HG03354 (cell line): ENCODE measurements around the gene DIP2A.

Experiments used
- ATAC-seq: cut with Tn5 transposase; IDR thresholded peaks from one replicate; pipeline ENCODE4 v1.9.1; 2021; ENCODE audit warnings: mild to moderate bottlenecking; ENCODE audit not compliant: unreplicated experiment, poor library complexity, severe bottlenecking

The DIP2A gene

GRCh38 chr21:46550116-46550941 is 91.6 kb downstream of the DIP2A start:
- no peak for ATAC-seq

GRCh38 chr21:46551636-46552241 is 93.0 kb downstream of the DIP2A start:
- ATAC-seq = no peak

- no peak for ATAC-seq
These were observed 93.6 kb downstream of the DIP2A start for GRCh38 chr21:46552274-46552673.

- no peak for ATAC-seq
These were observed 94.2 kb downstream of the DIP2A start for GRCh38 chr21:46552865-46553379.

- ATAC-seq = no peak
These were observed 95.3 kb downstream of the DIP2A start for GRCh38 chr21:46553993-46554392.

- no peak for ATAC-seq
These were observed 95.9 kb downstream of the DIP2A start for GRCh38 chr21:46554431-46555224.

- no peak for ATAC-seq
These were observed 96.5 kb downstream of the DIP2A start for GRCh38 chr21:46555225-46555617.

GRCh38 chr21:46555678-46556077 is 97.0 kb downstream of the DIP2A start:
- ATAC-seq = no peak

- ATAC-seq = no peak
These were observed 98.1 kb downstream of the DIP2A start for GRCh38 chr21:46556802-46557201.

GRCh38 chr21:46557469-46557868 is 98.8 kb downstream of the DIP2A start:
- no peak for ATAC-seq

- no peak for ATAC-seq
These were observed 99.3 kb downstream of the DIP2A start for GRCh38 chr21:46557919-46558392.

GRCh38 chr21:46559291-46559983 is 100.7 kb downstream of the DIP2A start:
- no peak for ATAC-seq

GRCh38 chr21:46560568-46561444 is 102.1 kb downstream of the DIP2A start:
- ATAC-seq = no peak

- ATAC-seq = no peak
These were observed 102.9 kb downstream of the DIP2A start for GRCh38 chr21:46561445-46562090.

GRCh38 chr21:46562472-46562871 is 103.8 kb downstream of the DIP2A start:
- no peak for ATAC-seq

GRCh38 chr21:46562964-46563607 is 104.4 kb downstream of the DIP2A start:
- no peak for ATAC-seq

GRCh38 chr21:46564391-46564790 is 105.7 kb downstream of the DIP2A start:
- ATAC-seq = no peak

GRCh38 chr21:46567348-46567747 is 108.7 kb downstream of the DIP2A start:
- no peak for ATAC-seq
